22Rv1 (cell line): ENCODE measurements around the gene ADH1A.

ENCODE experiments used
- H3K27ac ChIP-seq: fragments of 450-650 bp; 2 replicates; pipeline ENCODE4 v1.5.1; 2017
- ZFX ChIP-seq: fragments of 450-650 bp; IDR thresholded peaks from 2 replicates; pipeline ENCODE4 v1.6.1; 2017; ENCODE audit warnings: antibody characterized with exemption, borderline replicate concordance
- TF ChIP-seq, protein P1 (sequence below): fragments of 450-650 bp; IDR thresholded peaks from 2 replicates; pipeline ENCODE4 v1.5.1; 2017; ENCODE audit warnings: mild to moderate bottlenecking

Gene ADH1A

GRCh38 chr4:99310389-99310788, 19.6 kb upstream of the ADH1A start:
- TF ChIP-seq ZFX = no peak
- TF ChIP-seq, protein P1, sequence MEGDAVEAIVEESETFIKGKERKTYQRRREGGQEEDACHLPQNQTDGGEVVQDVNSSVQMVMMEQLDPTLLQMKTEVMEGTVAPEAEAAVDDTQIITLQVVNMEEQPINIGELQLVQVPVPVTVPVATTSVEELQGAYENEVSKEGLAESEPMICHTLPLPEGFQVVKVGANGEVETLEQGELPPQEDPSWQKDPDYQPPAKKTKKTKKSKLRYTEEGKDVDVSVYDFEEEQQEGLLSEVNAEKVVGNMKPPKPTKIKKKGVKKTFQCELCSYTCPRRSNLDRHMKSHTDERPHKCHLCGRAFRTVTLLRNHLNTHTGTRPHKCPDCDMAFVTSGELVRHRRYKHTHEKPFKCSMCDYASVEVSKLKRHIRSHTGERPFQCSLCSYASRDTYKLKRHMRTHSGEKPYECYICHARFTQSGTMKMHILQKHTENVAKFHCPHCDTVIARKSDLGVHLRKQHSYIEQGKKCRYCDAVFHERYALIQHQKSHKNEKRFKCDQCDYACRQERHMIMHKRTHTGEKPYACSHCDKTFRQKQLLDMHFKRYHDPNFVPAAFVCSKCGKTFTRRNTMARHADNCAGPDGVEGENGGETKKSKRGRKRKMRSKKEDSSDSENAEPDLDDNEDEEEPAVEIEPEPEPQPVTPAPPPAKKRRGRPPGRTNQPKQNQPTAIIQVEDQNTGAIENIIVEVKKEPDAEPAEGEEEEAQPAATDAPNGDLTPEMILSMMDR = no peak
- no peak overlapping the region for H3K27ac ChIP-seq

GRCh38 chr4:99305638-99306400, 15.0 kb upstream of the ADH1A start:
- no peak for TF ChIP-seq ZFX
- TF ChIP-seq, protein P1 = no peak
- H3K27ac ChIP-seq = no peak overlapping the region

DNA sequence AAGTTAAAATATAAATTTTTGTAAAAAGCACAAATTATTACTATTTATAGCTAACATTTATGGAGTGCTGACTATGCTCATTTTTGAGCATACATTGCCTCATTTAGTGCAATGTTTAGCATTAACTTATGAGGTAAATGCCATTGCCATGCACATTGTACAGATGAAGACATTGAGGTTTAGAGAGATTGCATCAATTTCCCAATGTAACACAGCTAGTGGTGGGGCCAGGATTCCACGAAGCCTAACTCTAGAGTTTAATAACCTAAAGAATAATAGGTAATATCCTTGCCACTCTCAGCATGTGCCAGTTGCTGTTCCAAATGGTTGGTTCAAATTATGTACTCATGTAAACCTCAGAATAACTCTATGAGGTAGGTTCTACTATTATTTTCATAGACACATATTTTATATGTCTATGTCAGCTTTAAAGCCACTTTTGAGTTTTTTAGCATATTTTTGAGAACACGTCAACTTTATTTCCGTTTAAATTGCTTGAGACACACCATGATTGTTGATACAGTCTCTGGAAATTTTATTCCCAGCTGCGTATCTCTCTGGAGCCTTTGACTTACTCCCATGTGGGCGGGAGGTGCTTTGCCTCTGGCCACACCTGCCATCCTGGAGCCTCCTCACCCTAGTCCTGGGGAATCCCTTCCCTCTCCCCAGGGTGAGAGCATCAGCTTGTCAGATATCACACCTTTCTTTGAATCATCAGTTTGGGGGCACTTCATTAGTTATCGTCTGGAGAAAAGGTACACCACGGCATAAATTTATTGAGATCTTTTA, 10.8 kb upstream of the ADH1A start:
- TF ChIP-seq, protein P1 = no peak
- TF ChIP-seq ZFX = no peak
- no peak overlapping the region for H3K27ac ChIP-seq

- no peak overlapping the region for H3K27ac ChIP-seq
Measured at GRCh38 chr4:99300934-99301333, 10.1 kb upstream of the ADH1A start.

GRCh38 chr4:99293357-99293756, 2.6 kb upstream of the ADH1A start:
- TF ChIP-seq, protein P1 = no peak
- no peak overlapping the region for H3K27ac ChIP-seq

More at GRCh38 chr4:99300934-99301333, 10.1 kb upstream of the ADH1A start:
- TF ChIP-seq, protein P1 = no peak
- no peak for TF ChIP-seq ZFX

DNA sequence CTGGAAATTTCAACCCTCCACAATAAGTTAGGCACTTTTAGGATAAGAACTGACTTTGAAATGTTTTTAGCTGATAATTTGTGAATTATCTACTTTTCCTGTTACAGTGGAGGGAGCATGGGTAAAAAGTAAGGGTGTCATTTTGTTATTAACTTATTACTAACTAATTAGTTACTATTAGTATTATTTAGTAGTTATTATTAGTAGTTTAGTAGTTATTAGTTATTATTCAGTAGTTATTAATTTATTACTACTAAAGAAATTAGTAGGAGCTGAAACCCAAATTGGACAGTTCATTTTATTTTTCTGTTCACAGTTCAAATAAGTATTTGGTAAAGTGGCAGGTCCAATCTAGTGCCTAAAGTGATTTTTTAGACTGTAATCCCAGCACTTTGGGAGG, 5.4 kb downstream of the ADH1A start:
- TF ChIP-seq, protein P1 = no peak
- no peak for TF ChIP-seq ZFX
- no peak overlapping the region for H3K27ac ChIP-seq

DNA sequence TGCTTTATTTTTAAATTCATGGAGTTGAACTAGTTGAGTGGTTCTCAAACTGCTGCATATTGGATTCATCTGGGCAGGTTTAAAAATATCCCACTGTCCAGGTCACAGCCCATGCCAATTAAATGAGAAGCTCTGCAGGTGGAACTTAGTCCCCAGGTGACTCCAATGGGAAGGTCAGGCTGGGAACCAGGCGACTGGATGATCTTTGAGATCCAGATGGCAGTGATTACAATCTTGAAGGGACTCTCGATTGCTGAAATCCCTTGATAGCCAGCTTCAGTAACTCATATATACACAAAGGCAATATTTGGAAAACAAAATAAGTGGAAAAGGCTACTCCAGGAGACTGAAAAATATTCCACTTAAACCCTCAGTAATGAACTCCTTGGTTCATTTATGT, 8.1 kb downstream of the ADH1A start:
- no peak overlapping the region for H3K27ac ChIP-seq
- TF ChIP-seq ZFX = no peak
- TF ChIP-seq, protein P1 = no peak
